MM.1S (cell line): Measurements from ENCODE around the gene SFMBT1.

ENCODE experiments used
- DNase-seq: peaks from one replicate; pipeline ENCODE4 v3.0.0-alpha.2; 2015
- H2AFZ ChIP-seq: fragments of 300-600 bp; sonication (generic); 2 replicates; pipeline ENCODE4 v1.6.0; 2016; ENCODE audit warnings: antibody characterized with exemption, low read length
- H3F3A ChIP-seq: fragments of 300-600 bp; sonication (generic); 2 replicates; pipeline ENCODE4 v1.6.1; 2016; ENCODE audit warnings: mild to moderate bottlenecking, antibody characterized with exemption, low read length, moderate library complexity, mixed read lengths; ENCODE audit not compliant: insufficient read depth
- H3K27ac ChIP-seq: fragments of 300-600 bp; sonication (generic); 2 replicates; pipeline ENCODE4 v1.5.1; 2016; ENCODE audit warnings: mild to moderate bottlenecking, low read length
- H3K27me3 ChIP-seq: fragments of 300-600 bp; sonication (generic); replicated peaks from 2 replicates; pipeline ENCODE4 v1.6.0; 2016; ENCODE audit warnings: low read length; ENCODE audit not compliant: insufficient read depth
- H3K36me3 ChIP-seq: fragments of 300-600 bp; sonication (generic); replicated peaks from 2 replicates; pipeline ENCODE4 v1.6.1; 2016; ENCODE audit warnings: mild to moderate bottlenecking, low read length, mixed read lengths; ENCODE audit not compliant: insufficient read depth
- H3K4me1 ChIP-seq: fragments of 300-600 bp; sonication (generic); 2 replicates; pipeline ENCODE4 v1.6.1; 2016; ENCODE audit warnings: low read length, mixed read lengths
- H3K4me2 ChIP-seq: fragments of 300-600 bp; sonication (generic); 2 replicates; pipeline ENCODE4 v1.6.0; 2016; ENCODE audit warnings: low read depth, low read length
- H3K4me3 ChIP-seq: fragments of 300-600 bp; sonication (generic); 2 replicates; pipeline ENCODE4 v1.5.1; 2016; ENCODE audit warnings: low read length, mixed read lengths
- H3K79me2 ChIP-seq: fragments of 300-600 bp; sonication (generic); 2 replicates; pipeline ENCODE4 v1.6.1; 2016; ENCODE audit warnings: mixed run types, low read length, mixed read lengths
- H3K9ac ChIP-seq: fragments of 300-600 bp; sonication (generic); 2 replicates; pipeline ENCODE4 v1.6.1; 2016; ENCODE audit warnings: low read length, mixed read lengths
- H3K9me2 ChIP-seq: fragments of 300-600 bp; sonication (generic); replicated peaks from 2 replicates; pipeline ENCODE4 v1.6.1; 2016; ENCODE audit warnings: mild to moderate bottlenecking, low read length, mixed read lengths; ENCODE audit not compliant: insufficient read depth
- H3K9me3 ChIP-seq: fragments of 300-600 bp; sonication (generic); replicated peaks from 2 replicates; pipeline ENCODE4 v1.6.1; 2016; ENCODE audit warnings: mild to moderate bottlenecking, low read length, mixed read lengths; ENCODE audit not compliant: insufficient read depth
- H4K20me1 ChIP-seq: fragments of 300-600 bp; sonication (generic); 2 replicates; pipeline ENCODE4 v1.6.1; 2016; ENCODE audit warnings: mild to moderate bottlenecking, low read length, moderate library complexity, mixed read lengths; ENCODE audit not compliant: insufficient read depth
- CTCF ChIP-seq: fragments of 300-600 bp; sonication (generic); IDR thresholded peaks from 2 replicates; pipeline ENCODE4 v1.5.1; 2016; ENCODE audit warnings: antibody characterized with exemption, low read length, mixed read lengths
- EZH2 ChIP-seq: fragments of 300-600 bp; sonication (generic); optimal IDR thresholded peaks from 2 replicates; pipeline ENCODE3; 2017; ENCODE audit warnings: low read depth, mild to moderate bottlenecking, antibody characterized with exemption, low read length, mixed read lengths
- EZH2phosphoT487 ChIP-seq: fragments of 300-600 bp; sonication (generic); IDR thresholded peaks from 2 replicates; pipeline ENCODE4 v1.6.1; 2018; ENCODE audit warnings: antibody characterized with exemption, low read length

Gene SFMBT1

GRCh38 chr3:53084310-53085001, 38.6 kb upstream of the SFMBT1 start:
- H3K9me3 ChIP-seq, result no peaks in the 10 kb centered on the region
- H2AFZ ChIP-seq, result no peak overlapping the region
- no peak overlapping the region for H3K4me2 ChIP-seq
- H3K79me2 ChIP-seq, result no peaks in the 10 kb centered on the region
- DNase-seq, result no peak
- H3K36me3 ChIP-seq, result no peaks in the 10 kb centered on the region
- H4K20me1 ChIP-seq, result no peaks in the 10 kb centered on the region
- TF ChIP-seq EZH2phosphoT487 (no peak), CTCF (no peak), EZH2 (no peak)
- no peaks in the 10 kb centered on the region for H3F3A ChIP-seq
- no peak overlapping the region for H3K27ac ChIP-seq
- H3K4me1 ChIP-seq, result no peaks in the 10 kb centered on the region
- H3K9me2 ChIP-seq, result no peaks in the 10 kb centered on the region
- H3K9ac ChIP-seq, result no peak overlapping the region
- H3K27me3 ChIP-seq, result no peaks in the 10 kb centered on the region
- H3K4me3 ChIP-seq, result no peak overlapping the region

GRCh38 chr3:53083949-53084309, 38.1 kb upstream of the SFMBT1 start:
- Histone ChIP-seq H3F3A (no peaks in the 10 kb centered on the region), H3K27me3 (no peaks in the 10 kb centered on the region), H2AFZ (no peak overlapping the region), H3K4me2 (no peak overlapping the region), H3K27ac (no peak overlapping the region), H3K9me2 (no peaks in the 10 kb centered on the region), H3K9me3 (no peaks in the 10 kb centered on the region), H3K79me2 (no peaks in the 10 kb centered on the region), H3K4me3 (no peak overlapping the region), H3K9ac (no peak overlapping the region), H3K4me1 (no peaks in the 10 kb centered on the region), H3K36me3 (no peaks in the 10 kb centered on the region), H4K20me1 (no peaks in the 10 kb centered on the region)
- DNase-seq, result no peak
- TF ChIP-seq CTCF (no peak), EZH2phosphoT487 (no peak), EZH2 (no peak)

GRCh38 chr3:53083521-53083920, 37.6 kb upstream of the SFMBT1 start:
- no peak overlapping the region for H3K4me3 ChIP-seq
- DNase-seq, result no peak
- H3K27ac ChIP-seq, result no peak overlapping the region
- no peaks in the 10 kb centered on the region for H4K20me1 ChIP-seq
- H3F3A ChIP-seq, result no peaks in the 10 kb centered on the region
- no peaks in the 10 kb centered on the region for H3K9me3 ChIP-seq
- TF ChIP-seq EZH2phosphoT487, result no peak
- TF ChIP-seq CTCF, result no peak
- TF ChIP-seq EZH2, result no peak
- H3K27me3 ChIP-seq, result no peaks in the 10 kb centered on the region
- no peaks in the 10 kb centered on the region for H3K36me3 ChIP-seq
- no peak overlapping the region for H3K9ac ChIP-seq
- H3K9me2 ChIP-seq, result no peaks in the 10 kb centered on the region
- no peaks in the 10 kb centered on the region for H3K79me2 ChIP-seq
- H2AFZ ChIP-seq, result no peak overlapping the region
- H3K4me2 ChIP-seq, result no peak overlapping the region
- no peaks in the 10 kb centered on the region for H3K4me1 ChIP-seq
